ENCODE results near the gene CFAP92. TPM values are rescaled to one million over a fixed set of nuclear protein-coding genes. Genes with fewer than 3 reads are reported as not detected.

The CFAP92 gene
- total RNA-seq, 1 experiment from 2014 or later: 0.33 TPM

DNA sequence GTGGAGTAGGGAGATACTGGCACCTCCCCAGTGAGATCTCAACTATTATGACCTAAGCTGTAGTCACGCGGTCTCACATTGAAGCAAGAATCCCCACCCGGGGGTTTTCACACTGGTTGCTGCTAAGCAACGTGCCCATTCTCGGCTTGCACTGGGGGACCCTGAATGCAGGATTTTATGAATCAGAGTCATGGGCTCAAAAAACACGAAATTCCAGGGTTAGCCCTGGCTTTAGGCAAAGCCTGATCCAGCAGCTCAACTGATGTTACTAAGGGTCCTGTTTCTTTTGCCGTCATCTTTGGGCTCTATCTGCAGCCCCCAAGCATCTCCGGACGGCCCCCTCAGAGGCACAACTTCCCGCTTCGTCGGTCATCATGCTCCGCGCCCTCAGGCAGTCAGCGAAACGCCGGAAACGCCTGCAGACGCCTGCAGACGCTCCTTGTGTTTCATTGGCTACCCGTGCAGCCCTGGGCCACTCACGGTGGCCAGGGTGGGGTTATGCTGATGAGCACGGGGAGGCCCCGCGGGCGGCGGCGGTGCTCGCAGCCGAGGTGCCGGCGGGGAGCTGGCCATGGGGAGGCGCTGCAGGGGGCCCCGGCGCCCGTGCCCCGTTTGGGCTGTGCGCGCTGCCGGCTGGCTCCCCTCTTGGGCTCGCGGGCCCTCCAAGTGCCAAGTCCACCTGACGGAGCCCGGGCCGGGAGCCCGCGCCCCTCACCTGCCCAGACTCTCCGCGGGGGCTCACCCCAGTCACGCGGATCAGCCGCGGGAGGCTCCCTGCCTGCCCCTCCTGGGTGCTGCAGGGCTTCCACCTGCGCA lies 33.1 kb upstream of the CFAP92 start:
- Histone ChIP-seq H3K27ac (ENCODE audit: low read length) (no peak overlapping the region), H3K9ac (ENCODE audit: low read length) (no peak overlapping the region), H3K27me3 (ENCODE audit: low read length) (no peaks in the 10 kb centered on the region), H3K4me3 (ENCODE audit: low read length) (peak overlapping the region; percentile 61), H2AFZ (ENCODE audit: low read length) (peak overlapping the region; percentile 89), H3F3A (ENCODE audit: low read length, unreplicated experiment) (no peaks in the 10 kb centered on the region), H4K20me1 (ENCODE audit: low read length) (no peaks in the 10 kb centered on the region), H3K9me3 (ENCODE audit: low read length) (no peaks in the 10 kb centered on the region), H3K36me3 (ENCODE audit: low read depth, low read length) (no peaks in the 10 kb centered on the region), H3K4me1 (ENCODE audit: insufficient read depth, low read length) (peaks cover 5% of the 10 kb centered on the region; the same call in 1 of the 2 replicates), H3K9me2 (replicated peaks; ENCODE audit: low read length) (no peaks in the 10 kb centered on the region), H3K79me2 (ENCODE audit: low read length) (no peaks in the 10 kb centered on the region), H3K4me2 (ENCODE audit: low read length) (peak overlapping the region; percentile 86)
- intact Hi-C loops (cut with micrococcal nuclease): no loop called here
- peak; percentile 99 for ATAC-seq
- CTCF ChIA-PET: interaction anchor here (0.6 kb wide), 1 partner anchor 56 kb away, joined by 3 read pairs; no protein-coding TSS in a partner anchor
- TF ChIP-seq, protein P1, sequence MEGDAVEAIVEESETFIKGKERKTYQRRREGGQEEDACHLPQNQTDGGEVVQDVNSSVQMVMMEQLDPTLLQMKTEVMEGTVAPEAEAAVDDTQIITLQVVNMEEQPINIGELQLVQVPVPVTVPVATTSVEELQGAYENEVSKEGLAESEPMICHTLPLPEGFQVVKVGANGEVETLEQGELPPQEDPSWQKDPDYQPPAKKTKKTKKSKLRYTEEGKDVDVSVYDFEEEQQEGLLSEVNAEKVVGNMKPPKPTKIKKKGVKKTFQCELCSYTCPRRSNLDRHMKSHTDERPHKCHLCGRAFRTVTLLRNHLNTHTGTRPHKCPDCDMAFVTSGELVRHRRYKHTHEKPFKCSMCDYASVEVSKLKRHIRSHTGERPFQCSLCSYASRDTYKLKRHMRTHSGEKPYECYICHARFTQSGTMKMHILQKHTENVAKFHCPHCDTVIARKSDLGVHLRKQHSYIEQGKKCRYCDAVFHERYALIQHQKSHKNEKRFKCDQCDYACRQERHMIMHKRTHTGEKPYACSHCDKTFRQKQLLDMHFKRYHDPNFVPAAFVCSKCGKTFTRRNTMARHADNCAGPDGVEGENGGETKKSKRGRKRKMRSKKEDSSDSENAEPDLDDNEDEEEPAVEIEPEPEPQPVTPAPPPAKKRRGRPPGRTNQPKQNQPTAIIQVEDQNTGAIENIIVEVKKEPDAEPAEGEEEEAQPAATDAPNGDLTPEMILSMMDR (conservative IDR thresholded peaks at IDR 0.05; ENCODE audit: low read depth, low read length): peak; percentile 65
- TF ChIP-seq EZH2 (IDR thresholded peaks at IDR 0.05; ENCODE audit: low read length, unreplicated experiment) (no peak), EZH2phosphoT487 (IDR thresholded peaks at IDR 0.05; ENCODE audit: borderline replicate concordance, low read length) (no peak)
- POLR2A ChIA-PET (ENCODE audit: unreplicated experiment): no interaction called here
- BruUV-seq (replicated peaks): no TSS peak
- peak; percentile 89 for DNase-seq

DNA sequence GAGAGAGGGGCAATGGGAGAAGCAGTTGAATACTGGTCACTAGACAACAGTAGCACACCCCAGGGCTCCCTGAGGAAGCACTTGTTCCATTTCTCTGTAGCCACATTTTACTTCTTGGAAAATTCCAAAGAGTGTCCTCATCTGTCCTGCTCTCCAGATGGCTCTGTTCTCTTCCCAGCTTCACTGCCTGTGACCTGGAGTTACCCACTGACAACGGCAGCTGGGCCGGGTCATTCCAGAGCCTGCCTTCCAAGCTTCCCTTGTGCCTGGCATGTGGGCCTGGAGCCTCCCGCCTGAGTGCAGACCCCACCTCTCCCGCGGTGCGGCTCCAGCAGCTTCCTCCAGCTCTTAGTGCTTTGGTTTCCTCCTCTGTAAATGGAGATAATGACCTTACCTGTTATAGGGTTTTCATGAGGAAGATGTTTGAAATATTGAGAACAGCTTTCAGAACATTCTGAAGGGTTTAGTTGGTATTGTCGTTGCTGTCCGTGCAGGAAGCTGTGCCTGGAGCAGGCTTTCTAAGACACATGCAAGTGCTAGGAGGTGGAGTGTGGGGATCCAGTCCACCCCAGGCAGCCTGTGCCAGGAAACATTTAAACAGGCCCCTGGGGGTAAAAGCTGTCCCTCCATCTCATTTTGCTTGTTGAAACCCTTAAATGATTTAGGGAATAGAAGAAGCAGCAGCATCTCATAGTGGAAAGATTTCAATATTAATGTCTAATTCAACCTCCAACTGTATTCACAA lies 32.0 kb upstream of the CFAP92 start:
- H3K4me2 ChIP-seq (ENCODE audit: low read length): no peak overlapping the region
- H4K20me1 ChIP-seq (ENCODE audit: low read length): no peaks in the 10 kb centered on the region
- no peaks in the 10 kb centered on the region for H3K27me3 ChIP-seq (ENCODE audit: low read length)
- no peak overlapping the region for H2AFZ ChIP-seq (ENCODE audit: low read length)
- no peaks in the 10 kb centered on the region for H3F3A ChIP-seq (ENCODE audit: low read length, unreplicated experiment)
- peaks cover 5% of the 10 kb centered on the region; the same call in 1 of the 2 replicates for H3K4me1 ChIP-seq (ENCODE audit: insufficient read depth, low read length)
- DNase-seq (no peak), ATAC-seq (no peak)
- no peaks in the 10 kb centered on the region for H3K79me2 ChIP-seq (ENCODE audit: low read length)
- no peak overlapping the region for H3K4me3 ChIP-seq (ENCODE audit: low read length)
- no TSS peak for BruUV-seq (replicated peaks)
- H3K27ac ChIP-seq (ENCODE audit: low read length): no peak overlapping the region
- no peaks in the 10 kb centered on the region for H3K9me2 ChIP-seq (replicated peaks; ENCODE audit: low read length)
- no peaks in the 10 kb centered on the region for H3K36me3 ChIP-seq (ENCODE audit: low read depth, low read length)
- H3K9ac ChIP-seq (ENCODE audit: low read length): no peak overlapping the region
- ChIA-PET CTCF (no interaction called here), POLR2A (ENCODE audit: unreplicated experiment) (no interaction called here)
- H3K9me3 ChIP-seq (ENCODE audit: low read length): no peaks in the 10 kb centered on the region
- intact Hi-C loops (cut with micrococcal nuclease): no loop called here
- TF ChIP-seq, protein P1 (conservative IDR thresholded peaks at IDR 0.05; ENCODE audit: low read depth, low read length): no peak
- TF ChIP-seq EZH2phosphoT487 (IDR thresholded peaks at IDR 0.05; ENCODE audit: borderline replicate concordance, low read length) (no peak), EZH2 (IDR thresholded peaks at IDR 0.05; ENCODE audit: low read length, unreplicated experiment) (no peak)
